ENCODE results near the gene SAMD11.
"Not testable (repeated sequence)": the region's sequence is repeated elsewhere in the genome, so short reads cannot be mapped to it uniquely, and the experiment has no call there.

SAMD11 gene

GRCh38 chr1:923131-923990 lies at the start of gene SAMD11:
SAMD11 (plus strand) TSS chr1:923923; CDS start chr1:924432, 509 bp downstream.
- peak; percentile 86 for DNase-seq

GRCh38 chr1:876428-877208 lies 47.1 kb upstream of the SAMD11 start:
- peak; percentile 14 for DNase-seq

GRCh38 chr1:877209-877986 lies 46.3 kb upstream of the SAMD11 start:
- not testable (repeated sequence) for DNase-seq

GRCh38 chr1:880511-880910 lies 43.2 kb upstream of the SAMD11 start:
- not testable (repeated sequence) for DNase-seq

GRCh38 chr1:880915-881314 lies 42.8 kb upstream of the SAMD11 start:
- DNase-seq: not testable (repeated sequence)

GRCh38 chr1:886311-886710 lies 37.4 kb upstream of the SAMD11 start:
- no peak for DNase-seq

- no peak for DNase-seq
Observed at GRCh38 chr1:886760-887159, 37.0 kb upstream of the SAMD11 start.

- no peak for DNase-seq
Observed at GRCh38 chr1:888297-888696, 35.4 kb upstream of the SAMD11 start.

- DNase-seq: not testable (repeated sequence)
Observed at GRCh38 chr1:889774-890173, 33.9 kb upstream of the SAMD11 start.

- DNase-seq: not testable (repeated sequence)
Observed at GRCh38 chr1:890234-890633, 33.5 kb upstream of the SAMD11 start.

GRCh38 chr1:890661-891060 lies 33.1 kb upstream of the SAMD11 start:
- no peak for DNase-seq

- peak; percentile 29 for DNase-seq
Observed at GRCh38 chr1:897226-897625, 26.5 kb upstream of the SAMD11 start.

- not testable (repeated sequence) for DNase-seq
Observed at GRCh38 chr1:897951-898350, 25.8 kb upstream of the SAMD11 start.

GRCh38 chr1:899636-900317 lies 23.9 kb upstream of the SAMD11 start:
- no peak for DNase-seq

- DNase-seq: no peak
Observed at GRCh38 chr1:901108-901859, 22.4 kb upstream of the SAMD11 start.

- DNase-seq: no peak
Observed at GRCh38 chr1:902802-903201, 20.9 kb upstream of the SAMD11 start.

- no peak for DNase-seq
Observed at GRCh38 chr1:903305-903704, 20.4 kb upstream of the SAMD11 start.

GRCh38 chr1:903721-904271 lies 19.9 kb upstream of the SAMD11 start:
- no peak for DNase-seq

GRCh38 chr1:904310-904950 lies 19.3 kb upstream of the SAMD11 start:
- peak; percentile 82 for DNase-seq

- peak; percentile 53 for DNase-seq
Observed at GRCh38 chr1:905071-905749, 18.5 kb upstream of the SAMD11 start.

Data from hematopoietic multipotent progenitor cell treated with erythropoietin and hydrocortisone succinate and interleukin-3 and kit ligand, for 4 days (in vitro differentiated cells).